ENCODE data around the gene DDX18.
"Not testable (repeated sequence)": the region's sequence is repeated elsewhere in the genome, so short reads cannot be mapped to it uniquely, and the experiment has no call there.

Gene DDX18

DNA sequence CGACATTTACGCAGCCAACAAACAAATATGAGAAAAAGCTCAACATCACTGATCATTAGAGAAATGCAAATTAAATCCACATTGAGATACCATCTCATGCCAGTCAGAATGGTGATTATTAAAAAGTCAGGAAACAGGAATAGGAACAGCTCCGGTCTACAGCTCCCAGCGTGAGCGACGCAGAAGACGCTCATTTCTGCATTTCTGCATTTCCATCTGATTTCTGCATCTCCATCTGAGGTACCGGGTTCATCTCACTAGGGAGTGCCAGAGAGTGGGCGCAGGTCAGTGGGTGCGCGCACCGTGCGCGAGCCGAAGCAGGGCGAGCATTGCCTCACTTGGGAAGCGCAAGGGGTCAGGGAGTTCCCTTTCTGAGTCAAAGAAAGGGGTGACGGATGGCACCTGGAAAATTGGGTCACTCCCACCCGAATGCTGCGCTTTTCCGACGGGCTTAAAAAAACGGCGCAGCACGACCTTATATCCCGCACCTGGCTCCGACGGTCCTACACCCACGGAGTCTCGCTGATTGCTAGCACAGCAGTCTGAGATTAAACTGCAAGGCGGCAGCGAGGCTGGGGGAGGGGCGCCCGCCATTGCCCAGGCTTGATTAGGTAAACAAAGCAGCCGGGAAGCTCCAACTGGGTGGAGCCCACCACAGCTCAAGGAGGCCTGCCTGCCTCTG, 10.7 kb upstream of the DDX18 start:
- H3K4me3 ChIP-seq (ENCODE audit: low read length) = peak overlapping the region; percentile 14; the same call in 1 of the 2 replicates
- not testable (repeated sequence) for DNase-seq (ENCODE audit: low read depth, low spot score); H3K36me3 ChIP-seq (ENCODE audit: control insufficient read depth, insufficient read depth, low read length); H3K4me1 ChIP-seq (ENCODE audit: control insufficient read depth, insufficient read depth, low read length); H3K27me3 ChIP-seq (ENCODE audit: control insufficient read depth, insufficient read depth, low read length); H3K9me3 ChIP-seq (ENCODE audit: control insufficient read depth, insufficient read depth, low read length); H3K27ac ChIP-seq (ENCODE audit: low read length)
- WGBS (ENCODE audit: insufficient coverage, insufficient read length) = no CpG with 5 or more reads among the region's 35 CpGs

DNA sequence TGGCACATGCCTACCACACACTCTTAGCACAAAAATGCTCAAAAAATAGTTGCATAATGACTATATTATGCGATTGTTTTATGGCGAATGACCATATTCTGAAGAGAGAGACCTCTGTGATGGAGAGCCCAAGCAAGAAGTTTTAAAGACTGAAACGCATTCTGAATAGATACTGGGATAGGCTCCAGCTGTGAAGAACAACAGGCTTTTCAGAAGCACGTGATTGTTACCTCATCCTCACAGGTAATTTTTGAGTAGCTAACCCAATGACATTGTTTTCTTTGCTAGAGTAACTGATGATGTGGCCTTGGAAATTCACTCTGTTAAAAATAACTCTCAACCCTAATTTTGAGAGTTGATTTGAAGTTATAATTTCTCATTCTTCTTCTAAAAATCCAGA, 2.0 kb upstream of the DDX18 start:
- no peak overlapping the region for H3K4me3 ChIP-seq (ENCODE audit: low read length)
- no peak overlapping the region for H3K27ac ChIP-seq (ENCODE audit: low read length)

DNA sequence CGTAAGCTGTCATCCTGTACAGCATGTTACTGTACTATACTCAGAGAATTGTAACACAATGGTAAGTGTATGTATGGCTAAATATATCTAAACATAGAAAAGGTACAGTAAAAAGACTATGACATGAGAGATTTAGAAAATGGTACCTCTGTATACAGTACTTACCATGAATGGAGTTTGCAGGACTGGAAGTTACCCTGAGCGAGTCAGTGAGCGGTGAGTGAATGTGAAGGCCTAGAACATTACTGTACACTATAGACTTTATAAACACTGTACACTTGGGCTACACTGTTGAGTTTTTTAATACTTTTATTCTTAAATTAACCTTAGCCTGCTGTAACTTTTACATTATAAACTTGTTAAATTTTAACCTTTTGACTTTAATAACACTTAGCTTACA, 1.5 kb downstream of the DDX18 start:
- no CpG with 5 or more reads among the region's 3 CpGs for WGBS (ENCODE audit: insufficient coverage, insufficient read length)
- Histone ChIP-seq H3K27ac (ENCODE audit: low read length) (no peak overlapping the region), H3K4me3 (ENCODE audit: low read length) (no peak overlapping the region), H3K27me3 (ENCODE audit: control insufficient read depth, insufficient read depth, low read length) (no peaks in the 10 kb centered on the region), H3K36me3 (ENCODE audit: control insufficient read depth, insufficient read depth, low read length) (peaks cover 11% of the 10 kb centered on the region; the same call in 1 of the 2 replicates), H3K4me1 (ENCODE audit: control insufficient read depth, insufficient read depth, low read length) (no peaks in the 10 kb centered on the region), H3K9me3 (ENCODE audit: control insufficient read depth, insufficient read depth, low read length) (no peaks in the 10 kb centered on the region)
- DNase-seq (ENCODE audit: low read depth, low spot score) = no peak

More for the DNA sequence above, 2.0 kb upstream of the DDX18 start:
- DNase-seq (ENCODE audit: low read depth, low spot score) = no peak
- no peaks in the 10 kb centered on the region for H3K36me3 ChIP-seq (ENCODE audit: control insufficient read depth, insufficient read depth, low read length)
- no peaks in the 10 kb centered on the region for H3K9me3 ChIP-seq (ENCODE audit: control insufficient read depth, insufficient read depth, low read length)
- WGBS (ENCODE audit: insufficient coverage, insufficient read length) = no CpG with 5 or more reads among the region's 4 CpGs
- H3K4me1 ChIP-seq (ENCODE audit: control insufficient read depth, insufficient read depth, low read length) = no peaks in the 10 kb centered on the region
- H3K27me3 ChIP-seq (ENCODE audit: control insufficient read depth, insufficient read depth, low read length) = no peaks in the 10 kb centered on the region

GRCh38 chr2:117818921-117819320, 4.4 kb downstream of the DDX18 start:
- H3K4me1 ChIP-seq (ENCODE audit: control insufficient read depth, insufficient read depth, low read length) = no peaks in the 10 kb centered on the region
- no peak for DNase-seq (ENCODE audit: low read depth, low spot score)
- H3K4me3 ChIP-seq (ENCODE audit: low read length) = no peak overlapping the region
- H3K27ac ChIP-seq (ENCODE audit: low read length) = no peak overlapping the region
- H3K36me3 ChIP-seq (ENCODE audit: control insufficient read depth, insufficient read depth, low read length) = peaks cover 22% of the 10 kb centered on the region; the same call in 1 of the 2 replicates
- H3K27me3 ChIP-seq (ENCODE audit: control insufficient read depth, insufficient read depth, low read length) = no peaks in the 10 kb centered on the region
- H3K9me3 ChIP-seq (ENCODE audit: control insufficient read depth, insufficient read depth, low read length) = no peaks in the 10 kb centered on the region
- no CpG with 5 or more reads among the region's 3 CpGs for WGBS (ENCODE audit: insufficient coverage, insufficient read length)

- no peak overlapping the region for H3K27ac ChIP-seq (ENCODE audit: low read length)
- DNase-seq (ENCODE audit: low read depth, low spot score) = no peak
- no CpG with 5 or more reads among the region's 1 CpG for WGBS (ENCODE audit: insufficient coverage, insufficient read length)
- no peaks in the 10 kb centered on the region for H3K27me3 ChIP-seq (ENCODE audit: control insufficient read depth, insufficient read depth, low read length)
- H3K9me3 ChIP-seq (ENCODE audit: control insufficient read depth, insufficient read depth, low read length) = no peaks in the 10 kb centered on the region
- H3K4me1 ChIP-seq (ENCODE audit: control insufficient read depth, insufficient read depth, low read length) = no peaks in the 10 kb centered on the region
- no peak overlapping the region for H3K4me3 ChIP-seq (ENCODE audit: low read length)
- H3K36me3 ChIP-seq (ENCODE audit: control insufficient read depth, insufficient read depth, low read length) = peaks cover 31% of the 10 kb centered on the region; the same call in 1 of the 2 replicates
These were observed 6.0 kb downstream of the DDX18 start for GRCh38 chr2:117820444-117820843.

GRCh38 chr2:117825437-117825836, 10.9 kb downstream of the DDX18 start:
- H3K4me3 ChIP-seq (ENCODE audit: low read length) = no peak overlapping the region
- H3K27me3 ChIP-seq (ENCODE audit: control insufficient read depth, insufficient read depth, low read length) = no peaks in the 10 kb centered on the region
- peaks cover 42% of the 10 kb centered on the region for H3K36me3 ChIP-seq (ENCODE audit: control insufficient read depth, insufficient read depth, low read length)
- DNase-seq (ENCODE audit: low read depth, low spot score) = no peak
- WGBS (ENCODE audit: insufficient coverage, insufficient read length) = no CpG with 5 or more reads among the region's 8 CpGs
- H3K9me3 ChIP-seq (ENCODE audit: control insufficient read depth, insufficient read depth, low read length) = no peaks in the 10 kb centered on the region
- H3K4me1 ChIP-seq (ENCODE audit: control insufficient read depth, insufficient read depth, low read length) = no peaks in the 10 kb centered on the region
- no peak overlapping the region for H3K27ac ChIP-seq (ENCODE audit: low read length)

GRCh38 chr2:117827464-117827863, 13.0 kb downstream of the DDX18 start:
- not testable (repeated sequence) for H3K9me3 ChIP-seq (ENCODE audit: control insufficient read depth, insufficient read depth, low read length); H3K4me3 ChIP-seq (ENCODE audit: low read length); DNase-seq (ENCODE audit: low read depth, low spot score); H3K4me1 ChIP-seq (ENCODE audit: control insufficient read depth, insufficient read depth, low read length); H3K27ac ChIP-seq (ENCODE audit: low read length); H3K27me3 ChIP-seq (ENCODE audit: control insufficient read depth, insufficient read depth, low read length)
- no CpG with 5 or more reads among the region's 5 CpGs for WGBS (ENCODE audit: insufficient coverage, insufficient read length)
- H3K36me3 ChIP-seq (ENCODE audit: control insufficient read depth, insufficient read depth, low read length) = peaks cover 33% of the 10 kb centered on the region

- H3K27ac ChIP-seq (ENCODE audit: low read length) = no peak overlapping the region
- no peak for DNase-seq (ENCODE audit: low read depth, low spot score)
- WGBS (ENCODE audit: insufficient coverage, insufficient read length) = no CpG with 5 or more reads among the region's 2 CpGs
- H3K9me3 ChIP-seq (ENCODE audit: control insufficient read depth, insufficient read depth, low read length) = no peaks in the 10 kb centered on the region
- H3K4me1 ChIP-seq (ENCODE audit: control insufficient read depth, insufficient read depth, low read length) = no peaks in the 10 kb centered on the region
- peaks cover 31% of the 10 kb centered on the region for H3K36me3 ChIP-seq (ENCODE audit: control insufficient read depth, insufficient read depth, low read length)
- no peaks in the 10 kb centered on the region for H3K27me3 ChIP-seq (ENCODE audit: control insufficient read depth, insufficient read depth, low read length)
- H3K4me3 ChIP-seq (ENCODE audit: low read length) = no peak overlapping the region
These were observed 14.4 kb downstream of the DDX18 start for GRCh38 chr2:117828870-117829269.

DNA sequence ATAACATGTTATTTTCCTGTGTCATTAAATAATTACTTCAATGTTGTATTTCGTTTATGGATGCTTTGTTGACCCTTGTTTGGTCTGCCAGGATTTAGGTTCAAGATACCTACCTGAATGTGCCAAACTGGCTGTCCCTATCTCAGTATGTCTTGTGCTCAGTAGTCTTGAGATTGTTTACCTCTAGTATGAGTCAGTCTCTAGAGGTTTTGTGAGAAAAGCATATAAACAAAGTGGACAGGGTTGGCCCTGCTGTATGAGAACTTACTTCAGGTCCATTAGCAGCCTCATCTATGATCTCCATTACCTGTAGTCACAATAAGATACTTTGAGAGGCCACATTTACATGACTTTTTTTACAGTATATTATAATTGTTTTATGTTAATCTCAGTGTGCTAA, 17.8 kb downstream of the DDX18 start:
- Histone ChIP-seq H3K36me3 (ENCODE audit: control insufficient read depth, insufficient read depth, low read length) (peaks cover 7% of the 10 kb centered on the region; the same call in 1 of the 2 replicates), H3K4me1 (ENCODE audit: control insufficient read depth, insufficient read depth, low read length) (no peaks in the 10 kb centered on the region), H3K4me3 (ENCODE audit: low read length) (no peak overlapping the region), H3K27ac (ENCODE audit: low read length) (no peak overlapping the region), H3K27me3 (ENCODE audit: control insufficient read depth, insufficient read depth, low read length) (no peaks in the 10 kb centered on the region), H3K9me3 (ENCODE audit: control insufficient read depth, insufficient read depth, low read length) (no peaks in the 10 kb centered on the region)
- no CpG with 5 or more reads among the region's 1 CpG for WGBS (ENCODE audit: insufficient coverage, insufficient read length)
- no peak for DNase-seq (ENCODE audit: low read depth, low spot score)

- Histone ChIP-seq H3K27me3 (ENCODE audit: control insufficient read depth, insufficient read depth, low read length) (no peaks in the 10 kb centered on the region), H3K9me3 (ENCODE audit: control insufficient read depth, insufficient read depth, low read length) (no peaks in the 10 kb centered on the region), H3K4me3 (ENCODE audit: low read length) (no peak overlapping the region), H3K36me3 (ENCODE audit: control insufficient read depth, insufficient read depth, low read length) (peaks cover 7% of the 10 kb centered on the region; the same call in 1 of the 2 replicates), H3K27ac (ENCODE audit: low read length) (no peak overlapping the region), H3K4me1 (ENCODE audit: control insufficient read depth, insufficient read depth, low read length) (no peaks in the 10 kb centered on the region)
- whole genome bisulfite sequencing (ENCODE audit: insufficient coverage, insufficient read length) = no CpG with 5 or more reads among the region's 9 CpGs
- no peak for DNase-seq (ENCODE audit: low read depth, low spot score)
These were observed 18.6 kb downstream of the DDX18 start for GRCh38 chr2:117832905-117833613.

All from iPS DF 6.9 (cell line).